ENCODE data around the gene TSGA10. TPM values are rescaled to one million over a fixed set of nuclear protein-coding genes. Genes with fewer than 3 reads are reported as not detected.
"Not testable (repeated sequence)": the region's sequence is repeated elsewhere in the genome, so short reads cannot be mapped to it uniquely, and the experiment has no call there.

TSGA10 gene
- total and polyA plus RNA-seq, 4 donors: 3.8 to 37.3 (median 9.1) TPM

GRCh38 chr2:99140056-99140859 is 14.5 kb downstream of the TSGA10 start:
- H3K4me3 ChIP-seq: peak overlapping the region; percentile 80
- H3K27ac ChIP-seq (ENCODE audit: low read depth in 1 of 2, low read length in 1 of 2): peak overlapping the region; percentile 68 to 88
- TF ChIP-seq, protein P1, sequence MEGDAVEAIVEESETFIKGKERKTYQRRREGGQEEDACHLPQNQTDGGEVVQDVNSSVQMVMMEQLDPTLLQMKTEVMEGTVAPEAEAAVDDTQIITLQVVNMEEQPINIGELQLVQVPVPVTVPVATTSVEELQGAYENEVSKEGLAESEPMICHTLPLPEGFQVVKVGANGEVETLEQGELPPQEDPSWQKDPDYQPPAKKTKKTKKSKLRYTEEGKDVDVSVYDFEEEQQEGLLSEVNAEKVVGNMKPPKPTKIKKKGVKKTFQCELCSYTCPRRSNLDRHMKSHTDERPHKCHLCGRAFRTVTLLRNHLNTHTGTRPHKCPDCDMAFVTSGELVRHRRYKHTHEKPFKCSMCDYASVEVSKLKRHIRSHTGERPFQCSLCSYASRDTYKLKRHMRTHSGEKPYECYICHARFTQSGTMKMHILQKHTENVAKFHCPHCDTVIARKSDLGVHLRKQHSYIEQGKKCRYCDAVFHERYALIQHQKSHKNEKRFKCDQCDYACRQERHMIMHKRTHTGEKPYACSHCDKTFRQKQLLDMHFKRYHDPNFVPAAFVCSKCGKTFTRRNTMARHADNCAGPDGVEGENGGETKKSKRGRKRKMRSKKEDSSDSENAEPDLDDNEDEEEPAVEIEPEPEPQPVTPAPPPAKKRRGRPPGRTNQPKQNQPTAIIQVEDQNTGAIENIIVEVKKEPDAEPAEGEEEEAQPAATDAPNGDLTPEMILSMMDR (IDR thresholded peaks at IDR 0.05; ENCODE audit: control extremely low read depth, extremely low read depth): no peak
- peak overlapping the region; percentile 27 to 55 for H3K9ac ChIP-seq (ENCODE audit: insufficient read depth in 1 of 2, low read length in 2 of 2)
- DNase-seq: no peak
- H3K36me3 ChIP-seq (ENCODE audit: control insufficient read depth in 4 of 4, insufficient read depth in 4 of 4, low read length in 4 of 4): no peaks in the 10 kb centered on the region
- WGBS, 2 donors: 17 to 27% methylated on average over 17 of the region's 17 CpGs
- H3K4me1 ChIP-seq (ENCODE audit: control insufficient read depth in 5 of 5, insufficient read depth in 5 of 5, low read length in 5 of 5): peaks cover 0 to 6% (median 0%) of the 10 kb centered on the region in 5 donors
- no peaks in the 10 kb centered on the region for H3K9me3 ChIP-seq (ENCODE audit: control insufficient read depth in 4 of 4, insufficient read depth in 3 of 4, low read length in 3 of 4)
- no peak for ATAC-seq (ENCODE audit: insufficient read depth, low FRiP score)
- peaks cover 0 to 2% (median 0%) of the 10 kb centered on the region in 3 donors for H3K27me3 ChIP-seq (ENCODE audit: control insufficient read depth in 3 of 3, insufficient read depth in 3 of 3, low read length in 2 of 3)

GRCh38 chr2:99139003-99139402 is 15.7 kb downstream of the TSGA10 start:
- peaks cover 0 to 2% (median 0%) of the 10 kb centered on the region in 3 donors for H3K27me3 ChIP-seq (ENCODE audit: control insufficient read depth in 3 of 3, insufficient read depth in 3 of 3, low read length in 2 of 3)
- 96 to 99% methylated on average over 4 of the region's 4 CpGs for WGBS, 2 donors
- no peak overlapping the region for H3K27ac ChIP-seq (ENCODE audit: low read depth in 1 of 2, low read length in 1 of 2)
- no peak overlapping the region for H3K9ac ChIP-seq (ENCODE audit: insufficient read depth in 1 of 2, low read length in 2 of 2)
- no peaks in the 10 kb centered on the region for H3K9me3 ChIP-seq (ENCODE audit: control insufficient read depth in 4 of 4, insufficient read depth in 3 of 4, low read length in 3 of 4)
- H3K4me3 ChIP-seq: no peak overlapping the region
- TF ChIP-seq, protein P1 (IDR thresholded peaks at IDR 0.05; ENCODE audit: control extremely low read depth, extremely low read depth): no peak
- peaks cover 0 to 6% (median 0%) of the 10 kb centered on the region in 5 donors for H3K4me1 ChIP-seq (ENCODE audit: control insufficient read depth in 5 of 5, insufficient read depth in 5 of 5, low read length in 5 of 5)
- no peaks in the 10 kb centered on the region for H3K36me3 ChIP-seq (ENCODE audit: control insufficient read depth in 4 of 4, insufficient read depth in 4 of 4, low read length in 4 of 4)
- ATAC-seq (ENCODE audit: insufficient read depth, low FRiP score) (no peak), DNase-seq (no peak)

DNA sequence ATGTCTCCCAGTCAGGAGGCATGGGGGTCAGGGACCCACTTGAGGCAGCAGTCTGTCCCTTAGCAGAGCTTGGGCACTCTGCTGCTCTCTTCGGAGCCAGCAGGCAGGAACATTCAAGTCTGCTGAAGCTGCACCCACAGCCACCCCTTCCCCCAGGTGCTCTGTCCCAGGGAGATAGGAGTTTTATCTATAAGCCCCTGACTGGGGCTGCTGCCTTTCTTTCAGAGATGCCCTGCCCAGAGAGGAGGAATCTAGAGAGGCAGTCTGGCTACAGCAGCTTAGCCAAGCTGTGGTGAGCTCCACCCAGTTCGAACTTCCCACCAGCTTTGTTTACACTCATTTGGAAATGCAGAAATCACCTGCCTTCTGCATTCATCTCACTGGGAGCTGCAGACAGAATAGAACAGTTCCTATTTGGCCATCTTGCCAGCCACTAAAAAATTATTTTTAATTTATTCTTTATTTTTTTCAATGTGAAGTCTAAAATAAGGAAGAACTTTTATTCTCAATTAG is 19.6 kb downstream of the TSGA10 start:
- not testable (repeated sequence) for DNase-seq; H3K27ac ChIP-seq (ENCODE audit: low read depth in 1 of 2, low read length in 1 of 2); H3K36me3 ChIP-seq (ENCODE audit: control insufficient read depth in 4 of 4, insufficient read depth in 4 of 4, low read length in 4 of 4); ATAC-seq (ENCODE audit: insufficient read depth, low FRiP score); H3K9ac ChIP-seq (ENCODE audit: insufficient read depth in 1 of 2, low read length in 2 of 2); H3K9me3 ChIP-seq (ENCODE audit: control insufficient read depth in 4 of 4, insufficient read depth in 3 of 4, low read length in 3 of 4); H3K4me1 ChIP-seq (ENCODE audit: control insufficient read depth in 5 of 5, insufficient read depth in 5 of 5, low read length in 5 of 5); H3K4me3 ChIP-seq; H3K27me3 ChIP-seq (ENCODE audit: control insufficient read depth in 3 of 3, insufficient read depth in 3 of 3, low read length in 2 of 3)
- WGBS, 2 donors: 84 to 85% methylated on average over 2 of the region's 2 CpGs

- no peaks in the 10 kb centered on the region for H3K4me1 ChIP-seq (ENCODE audit: control insufficient read depth in 5 of 5, insufficient read depth in 5 of 5, low read length in 5 of 5)
- no peaks in the 10 kb centered on the region for H3K27me3 ChIP-seq (ENCODE audit: control insufficient read depth in 3 of 3, insufficient read depth in 3 of 3, low read length in 2 of 3)
- peaks cover 0 to 5% (median 3%) of the 10 kb centered on the region in 4 donors for H3K9me3 ChIP-seq (ENCODE audit: control insufficient read depth in 4 of 4, insufficient read depth in 3 of 4, low read length in 3 of 4)
- H3K27ac ChIP-seq (ENCODE audit: low read depth in 1 of 2, low read length in 1 of 2): no peak overlapping the region
- DNase-seq (no peak), ATAC-seq (ENCODE audit: insufficient read depth, low FRiP score) (no peak)
- TF ChIP-seq, protein P1 (IDR thresholded peaks at IDR 0.05; ENCODE audit: control extremely low read depth, extremely low read depth): no peak
- peaks cover 0 to 7% (median 0%) of the 10 kb centered on the region in 4 donors for H3K36me3 ChIP-seq (ENCODE audit: control insufficient read depth in 4 of 4, insufficient read depth in 4 of 4, low read length in 4 of 4)
- no peak overlapping the region for H3K4me3 ChIP-seq
- no peak overlapping the region for H3K9ac ChIP-seq (ENCODE audit: insufficient read depth in 1 of 2, low read length in 2 of 2)
- 66 to 83% methylated on average over 2 of the region's 2 CpGs for WGBS, 2 donors
These were observed 26.8 kb downstream of the TSGA10 start for GRCh38 chr2:99127981-99128380.
